ENCODE data around the gene EIF5B.
"Not testable (repeated sequence)": the region's sequence is repeated elsewhere in the genome, so short reads cannot be mapped to it uniquely, and the experiment has no call there.

Gene EIF5B

DNA sequence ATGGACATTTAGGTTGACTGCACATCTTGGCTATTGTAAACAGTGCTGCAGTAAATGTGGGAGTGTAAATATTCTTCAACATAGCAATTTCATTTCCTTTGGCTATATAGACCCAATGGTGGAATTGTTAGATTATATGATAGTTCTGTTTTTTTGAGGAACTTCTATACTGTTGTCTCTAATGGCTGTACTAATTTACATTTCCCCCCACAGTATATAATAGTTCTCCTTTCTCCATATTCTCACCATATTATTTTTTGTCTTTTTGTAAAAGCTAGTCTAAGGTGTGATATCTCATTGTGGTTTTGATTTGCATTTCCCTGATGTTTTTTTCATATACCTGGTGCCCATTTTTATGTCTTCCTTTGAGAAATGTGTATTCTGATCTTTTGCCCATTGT lies 13.0 kb downstream of the EIF5B start:
- H3K79me2 ChIP-seq (ENCODE audit: insufficient read depth, low read length) = peaks cover 98% of the 10 kb centered on the region
- TF ChIP-seq, protein P1, sequence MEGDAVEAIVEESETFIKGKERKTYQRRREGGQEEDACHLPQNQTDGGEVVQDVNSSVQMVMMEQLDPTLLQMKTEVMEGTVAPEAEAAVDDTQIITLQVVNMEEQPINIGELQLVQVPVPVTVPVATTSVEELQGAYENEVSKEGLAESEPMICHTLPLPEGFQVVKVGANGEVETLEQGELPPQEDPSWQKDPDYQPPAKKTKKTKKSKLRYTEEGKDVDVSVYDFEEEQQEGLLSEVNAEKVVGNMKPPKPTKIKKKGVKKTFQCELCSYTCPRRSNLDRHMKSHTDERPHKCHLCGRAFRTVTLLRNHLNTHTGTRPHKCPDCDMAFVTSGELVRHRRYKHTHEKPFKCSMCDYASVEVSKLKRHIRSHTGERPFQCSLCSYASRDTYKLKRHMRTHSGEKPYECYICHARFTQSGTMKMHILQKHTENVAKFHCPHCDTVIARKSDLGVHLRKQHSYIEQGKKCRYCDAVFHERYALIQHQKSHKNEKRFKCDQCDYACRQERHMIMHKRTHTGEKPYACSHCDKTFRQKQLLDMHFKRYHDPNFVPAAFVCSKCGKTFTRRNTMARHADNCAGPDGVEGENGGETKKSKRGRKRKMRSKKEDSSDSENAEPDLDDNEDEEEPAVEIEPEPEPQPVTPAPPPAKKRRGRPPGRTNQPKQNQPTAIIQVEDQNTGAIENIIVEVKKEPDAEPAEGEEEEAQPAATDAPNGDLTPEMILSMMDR (IDR thresholded peaks at IDR 0.05; ENCODE audit: low read length) = no peak
- no peak for TF ChIP-seq EZH2 (IDR thresholded peaks at IDR 0.05; ENCODE audit: borderline replicate concordance, low read length)
- no peak overlapping the region for H3K27ac ChIP-seq (ENCODE audit: low read depth, low read length, poor library complexity, severe bottlenecking)
- no peaks in the 10 kb centered on the region for H3F3A ChIP-seq (ENCODE audit: insufficient read depth, low read length)
- H3K9me3 ChIP-seq (ENCODE audit: low read length) = no peaks in the 10 kb centered on the region
- peaks cover 26% of the 10 kb centered on the region for H3K4me1 ChIP-seq (ENCODE audit: insufficient read depth, low read length, severe bottlenecking)
- peaks cover 4% of the 10 kb centered on the region; the same call in 1 of the 2 replicates for H4K20me1 ChIP-seq (ENCODE audit: insufficient read depth, low read length)
- H3K36me3 ChIP-seq (ENCODE audit: insufficient read depth, low read length) = 0 out of 2 replicates have a peak, but pooled peaks cover 12% of the 10 kb centered on the region
- no peak overlapping the region for H3K9ac ChIP-seq (ENCODE audit: low read length)
- H2AFZ ChIP-seq (ENCODE audit: low read length) = no peak overlapping the region
- no peaks in the 10 kb centered on the region for H3K27me3 ChIP-seq (ENCODE audit: insufficient read depth, low read length)
- H3K4me3 ChIP-seq (ENCODE audit: low read depth, low read length, poor library complexity, severe bottlenecking) = no peak overlapping the region
- no peak overlapping the region for H3K4me2 ChIP-seq (ENCODE audit: low read length)
- no peaks in the 10 kb centered on the region for H3K9me2 ChIP-seq (ENCODE audit: low read depth, low read length)

DNA sequence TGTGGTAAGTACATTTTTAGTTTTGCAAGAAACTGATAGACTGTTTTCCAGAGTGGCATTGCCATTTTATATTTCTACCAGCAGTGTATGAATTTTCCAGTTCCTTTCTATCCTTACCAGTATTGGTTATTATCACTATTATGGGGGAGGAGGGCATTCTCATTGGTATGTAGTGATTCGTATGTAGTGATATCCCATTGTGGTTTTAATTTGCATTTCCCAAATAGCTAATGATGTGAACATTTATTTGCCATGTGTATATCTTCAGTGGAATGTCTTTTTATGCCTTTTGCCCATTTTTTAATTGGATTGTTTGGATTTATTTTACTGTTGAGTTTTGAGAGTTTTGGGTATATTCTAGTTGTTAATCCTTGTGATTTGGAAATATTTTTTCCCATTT lies 16.9 kb downstream of the EIF5B start:
- H2AFZ ChIP-seq (ENCODE audit: low read length) = no peak overlapping the region
- 0 out of 2 replicates have a peak, but pooled peaks cover 13% of the 10 kb centered on the region for H3K36me3 ChIP-seq (ENCODE audit: insufficient read depth, low read length)
- peaks cover 97% of the 10 kb centered on the region for H3K79me2 ChIP-seq (ENCODE audit: insufficient read depth, low read length)
- no peaks in the 10 kb centered on the region for H3K9me3 ChIP-seq (ENCODE audit: low read length)
- H3K27me3 ChIP-seq (ENCODE audit: insufficient read depth, low read length) = no peaks in the 10 kb centered on the region
- no peaks in the 10 kb centered on the region for H3F3A ChIP-seq (ENCODE audit: insufficient read depth, low read length)
- H4K20me1 ChIP-seq (ENCODE audit: insufficient read depth, low read length) = 0 out of 2 replicates have a peak, but pooled peaks cover 4% of the 10 kb centered on the region
- no peak overlapping the region for H3K4me2 ChIP-seq (ENCODE audit: low read length)
- TF ChIP-seq EZH2 (IDR thresholded peaks at IDR 0.05; ENCODE audit: borderline replicate concordance, low read length) = no peak
- H3K9ac ChIP-seq (ENCODE audit: low read length) = no peak overlapping the region
- no peak overlapping the region for H3K27ac ChIP-seq (ENCODE audit: low read depth, low read length, poor library complexity, severe bottlenecking)
- H3K9me2 ChIP-seq (ENCODE audit: low read depth, low read length) = no peaks in the 10 kb centered on the region
- no peak overlapping the region for H3K4me3 ChIP-seq (ENCODE audit: low read depth, low read length, poor library complexity, severe bottlenecking)
- H3K4me1 ChIP-seq (ENCODE audit: insufficient read depth, low read length, severe bottlenecking) = peaks cover 14% of the 10 kb centered on the region

DNA sequence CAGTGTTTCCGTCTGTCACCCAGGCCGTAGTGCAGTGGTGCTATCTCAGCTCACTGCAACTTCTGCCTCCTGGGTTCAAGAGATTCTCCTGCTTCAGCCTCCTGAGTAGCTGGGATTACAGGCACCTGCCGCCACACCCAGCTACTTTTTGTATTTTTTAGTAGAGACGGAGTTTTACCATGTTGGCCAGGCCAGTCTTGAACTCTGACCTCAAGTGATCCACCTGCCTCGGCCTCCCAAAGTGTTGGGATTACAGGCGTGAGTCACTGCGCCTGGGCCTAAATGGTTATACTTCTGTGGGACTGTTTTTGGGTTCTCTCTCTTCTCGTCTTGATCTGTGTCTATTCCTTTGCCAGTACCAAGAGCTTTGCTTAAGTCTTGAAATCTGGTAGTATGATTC lies 17.6 kb downstream of the EIF5B start:
- Histone ChIP-seq H3K79me2 (ENCODE audit: insufficient read depth, low read length) (peaks cover 97% of the 10 kb centered on the region), H3K36me3 (ENCODE audit: insufficient read depth, low read length) (0 out of 2 replicates have a peak, but pooled peaks cover 13% of the 10 kb centered on the region), H3K4me1 (ENCODE audit: insufficient read depth, low read length, severe bottlenecking) (peaks cover 14% of the 10 kb centered on the region)
- H3K9ac ChIP-seq (ENCODE audit: low read length); H4K20me1 ChIP-seq (ENCODE audit: insufficient read depth, low read length); H3K27me3 ChIP-seq (ENCODE audit: insufficient read depth, low read length); H3K4me3 ChIP-seq (ENCODE audit: low read depth, low read length, poor library complexity, severe bottlenecking); H3K4me2 ChIP-seq (ENCODE audit: low read length); H3K9me3 ChIP-seq (ENCODE audit: low read length); H3K9me2 ChIP-seq (ENCODE audit: low read depth, low read length); H3F3A ChIP-seq (ENCODE audit: insufficient read depth, low read length); H3K27ac ChIP-seq (ENCODE audit: low read depth, low read length, poor library complexity, severe bottlenecking); H2AFZ ChIP-seq (ENCODE audit: low read length): not testable (repeated sequence)

DNA sequence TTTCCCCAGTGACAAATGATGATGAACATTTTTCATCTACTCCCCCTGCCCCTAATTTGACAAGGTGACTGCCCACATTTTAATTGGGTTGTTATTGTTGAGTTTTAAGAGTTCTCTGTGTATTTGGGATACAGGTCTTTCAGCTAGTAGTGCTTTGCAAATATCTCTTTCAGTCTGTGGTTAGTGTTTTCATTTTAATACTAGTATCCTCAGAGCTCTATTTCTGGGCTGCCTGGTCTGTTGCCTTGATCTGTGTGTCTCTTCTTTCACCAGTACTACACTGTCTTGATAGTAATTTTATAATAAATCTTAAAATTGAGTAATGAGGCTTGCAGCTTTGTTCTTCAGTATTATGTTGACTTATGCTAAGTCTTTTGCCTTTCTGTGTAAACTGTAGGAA lies 19.7 kb downstream of the EIF5B start:
- Histone ChIP-seq H3K9me3 (ENCODE audit: low read length) (no peaks in the 10 kb centered on the region), H3K36me3 (ENCODE audit: insufficient read depth, low read length) (peaks cover 24% of the 10 kb centered on the region), H3K9me2 (ENCODE audit: low read depth, low read length) (no peaks in the 10 kb centered on the region), H3K4me3 (ENCODE audit: low read depth, low read length, poor library complexity, severe bottlenecking) (no peak overlapping the region), H3K27me3 (ENCODE audit: insufficient read depth, low read length) (no peaks in the 10 kb centered on the region), H4K20me1 (ENCODE audit: insufficient read depth, low read length) (no peaks in the 10 kb centered on the region), H3F3A (ENCODE audit: insufficient read depth, low read length) (0 out of 2 replicates have a peak, but pooled peaks cover 3% of the 10 kb centered on the region), H3K79me2 (ENCODE audit: insufficient read depth, low read length) (peaks cover 83% of the 10 kb centered on the region), H2AFZ (ENCODE audit: low read length) (no peak overlapping the region), H3K27ac (ENCODE audit: low read depth, low read length, poor library complexity, severe bottlenecking) (no peak overlapping the region), H3K4me2 (ENCODE audit: low read length) (no peak overlapping the region), H3K9ac (ENCODE audit: low read length) (no peak overlapping the region), H3K4me1 (ENCODE audit: insufficient read depth, low read length, severe bottlenecking) (peaks cover 5% of the 10 kb centered on the region)
- TF ChIP-seq, protein P1 (IDR thresholded peaks at IDR 0.05; ENCODE audit: low read length) = no peak
- TF ChIP-seq EZH2 (IDR thresholded peaks at IDR 0.05; ENCODE audit: borderline replicate concordance, low read length) = no peak
